GM10248 (cell line): ENCODE results near the gene PGBD5.

Experiments
- CTCF ChIA-PET: fragments of 300-600 bp; sonication (Branson Sonifier 250); formaldehyde crosslinking; extraction: SDS; loops from one replicate; lab custom pipeline; 2021; ENCODE audit warnings: antibody characterized with exemption; lab: Yijun Ruan, JAX
- POLR2A ChIA-PET: fragments of 350-650 bp; sonication (Branson Sonifier 250); formaldehyde crosslinking; extraction: SDS; loops from one replicate; lab custom pipeline; 2020; ENCODE audit warnings: antibody characterized with exemption; lab: Yijun Ruan, JAX
- DNase-seq: peaks from one replicate; pipeline ENCODE4 v3.0.0; 2012; ENCODE audit errors: extremely low spot score
- CTCF ChIP-seq: IDR thresholded peaks from 2 replicates; pipeline ENCODE4 v1.5.1; 2012; ENCODE audit warnings: mild to moderate bottlenecking, low read depth; ENCODE audit errors: extremely low read depth, missing control alignments, control extremely low read depth

Gene PGBD5

GRCh38 chr1:230289350-230289644 is 136.8 kb downstream of the PGBD5 start:
- TF ChIP-seq CTCF = no peak
- DNase-seq = no peak
- POLR2A ChIA-PET = no interaction called here
- CTCF ChIA-PET = interaction anchor here (0.6 to 1.6 kb wide), 4 partner anchors 9 to 628 kb away, joined by 3 to 4 read pairs (median 3); no protein-coding TSS in a partner anchor

- ChIA-PET CTCF (interaction anchor here (0.6 to 1.9 kb wide), 5 partner anchors 9 to 628 kb away, joined by 3 to 6 read pairs (median 3); no protein-coding TSS in a partner anchor), POLR2A (no interaction called here)
- no peak for TF ChIP-seq CTCF
- no peak for DNase-seq
Observed at GRCh38 chr1:230288641-230289349, 137.3 kb downstream of the PGBD5 start.

GRCh38 chr1:230287674-230288315 is 138.3 kb downstream of the PGBD5 start:
- DNase-seq = no peak
- TF ChIP-seq CTCF = no peak
- CTCF ChIA-PET = interaction anchor here (1.1 to 1.9 kb wide), 3 partner anchors 15 to 43 kb away, joined by 3 to 6 read pairs (median 4); no protein-coding TSS in a partner anchor
- POLR2A ChIA-PET = interaction anchor here (0.5 kb wide), 1 partner anchor 1032 kb away, joined by 4 read pairs; no protein-coding TSS in a partner anchor

- DNase-seq = no peak
- CTCF ChIA-PET = interaction anchor here (1.1 kb wide), 1 partner anchor 15 kb away, joined by 3 read pairs; no protein-coding TSS in a partner anchor
- TF ChIP-seq CTCF = no peak
- POLR2A ChIA-PET = no interaction called here
Observed at GRCh38 chr1:230286890-230287269, 139.3 kb downstream of the PGBD5 start.

GRCh38 chr1:230286166-230286889 is 139.8 kb downstream of the PGBD5 start:
- POLR2A ChIA-PET = no interaction called here
- CTCF ChIA-PET = no interaction called here
- TF ChIP-seq CTCF = no peak
- no peak for DNase-seq

GRCh38 chr1:230285351-230285750 is 140.8 kb downstream of the PGBD5 start:
- CTCF ChIA-PET = no interaction called here

More at GRCh38 chr1:230285351-230285750, 140.8 kb downstream of the PGBD5 start:
- DNase-seq = no peak
- POLR2A ChIA-PET = no interaction called here
- no peak for TF ChIP-seq CTCF
